ENCODE results near the gene TRIM28. TPM values are rescaled to one million over a fixed set of nuclear protein-coding genes. Genes with fewer than 3 reads are reported as not detected.

Gene TRIM28
- total RNA-seq, 2 experiments from 2014 or later, result 475 to 483 TPM

GRCh38 chr19:58553799-58554493 lies 10.1 kb downstream of the TRIM28 start:
- Mint-ChIP-seq H3K9me3 (no peaks in the 10 kb centered on the region), H3K4me3 (peak overlapping the region; percentile 90), H3K4me1 (ENCODE audit: low read depth) (peaks cover 51% of the 10 kb centered on the region), H3K27ac (peak overlapping the region; percentile 94), H3K27me3 (ENCODE audit: low read depth) (no peaks in the 10 kb centered on the region), H3K36me3 (ENCODE audit: low read depth) (peaks cover 54% of the 10 kb centered on the region)
- intact Hi-C loops (cut with micrococcal nuclease), result no loop called here
- CTCF ChIA-PET, result interaction anchor here (0.7 to 2.8 kb wide), 5 partner anchors 9 to 38 kb away, joined by 3 to 21 read pairs (median 4); partner anchors contain the start of gene ZBTB45
- DNase-seq, result no peak

- CTCF ChIA-PET, result interaction anchor here (0.5 to 2.8 kb wide), 7 partner anchors 24 to 370 kb away, joined by 3 to 21 read pairs (median 4); partner anchors contain the start of gene ZBTB45
- H3K4me3 Mint-ChIP-seq, result peak within 1 kb of the TSS; percentile 90
- peak; percentile 99 for DNase-seq
- intact Hi-C loops (cut with micrococcal nuclease), result loop anchor here (1.0 kb wide), 3 partner anchors 10 to 35 kb away; partner anchors contain the start of genes MZF1, TRIM28 and ZBTB45
- peaks cover 50% of the 10 kb centered on the region for H3K36me3 Mint-ChIP-seq (ENCODE audit: low read depth)
- peaks cover 51% of the 10 kb centered on the region for H3K4me1 Mint-ChIP-seq (ENCODE audit: low read depth)
- peak within 1 kb of the TSS; percentile 94 for H3K27ac Mint-ChIP-seq
- no peaks in the 10 kb centered on the region for H3K9me3 Mint-ChIP-seq
- H3K27me3 Mint-ChIP-seq (ENCODE audit: low read depth), result no peaks in the 10 kb centered on the region
Observed at GRCh38 chr19:58554494-58555368, 10.9 kb downstream of the TRIM28 start, which contains the start of gene CHMP2A. TSS of gene CHMP2A (minus strand) at chr19:58555105. CDS start at chr19:58554212, 893 bp downstream.

DNA sequence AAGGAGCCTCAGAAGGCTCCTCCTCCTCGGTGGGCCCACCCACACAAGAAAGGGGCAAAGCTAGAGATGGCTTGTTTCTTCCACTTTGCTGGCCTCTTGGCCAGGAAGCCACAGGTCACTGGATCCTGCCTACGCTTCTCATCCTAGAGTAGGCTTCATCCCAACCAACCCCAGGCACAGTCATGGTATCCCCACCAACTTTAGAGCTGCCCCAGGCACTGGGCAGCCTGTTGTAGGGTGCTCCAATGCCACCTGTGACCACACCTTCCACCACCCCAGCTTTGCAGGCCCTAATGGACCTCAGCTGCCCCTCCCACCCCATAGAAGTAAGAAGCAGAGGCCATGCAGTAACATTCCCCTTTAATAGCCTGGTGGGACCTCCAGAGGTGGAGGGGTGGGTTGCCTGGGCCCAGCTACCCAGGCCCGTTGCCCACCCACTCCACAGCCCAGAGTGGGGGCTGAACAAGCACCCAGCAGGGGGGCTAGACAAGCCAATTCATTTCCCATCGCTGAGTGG lies 11.6 kb downstream of the TRIM28 start:
- peak overlapping the region; percentile 94 for H3K27ac Mint-ChIP-seq
- CTCF ChIA-PET, result interaction anchor here (0.6 to 2.8 kb wide), 5 partner anchors 26 to 370 kb away, joined by 3 to 21 read pairs (median 4); partner anchors contain the start of gene ZBTB45
- H3K27me3 Mint-ChIP-seq (ENCODE audit: low read depth), result no peaks in the 10 kb centered on the region
- no peak for DNase-seq
- intact Hi-C loops (cut with micrococcal nuclease), result loop anchor here (1.0 kb wide), 3 partner anchors 11 to 36 kb away; partner anchors contain the start of genes MZF1, TRIM28 and ZBTB45
- peaks cover 48% of the 10 kb centered on the region for H3K36me3 Mint-ChIP-seq (ENCODE audit: low read depth)
- H3K9me3 Mint-ChIP-seq, result no peaks in the 10 kb centered on the region
- peak overlapping the region; percentile 90 for H3K4me3 Mint-ChIP-seq
- peaks cover 53% of the 10 kb centered on the region for H3K4me1 Mint-ChIP-seq (ENCODE audit: low read depth)

GRCh38 chr19:58555920-58556621 lies 12.2 kb downstream of the TRIM28 start:
- Mint-ChIP-seq H3K4me1 (ENCODE audit: low read depth) (peaks cover 57% of the 10 kb centered on the region), H3K27ac (peak overlapping the region; percentile 94), H3K36me3 (ENCODE audit: low read depth) (peaks cover 42% of the 10 kb centered on the region), H3K9me3 (no peaks in the 10 kb centered on the region), H3K27me3 (ENCODE audit: low read depth) (no peaks in the 10 kb centered on the region), H3K4me3 (peak overlapping the region; percentile 90)
- DNase-seq, result no peak
- CTCF ChIA-PET, result interaction anchor here (1.4 to 2.8 kb wide), 3 partner anchors 25 to 42 kb away, joined by 3 to 21 read pairs (median 14); partner anchors contain the start of gene ZBTB45
- intact Hi-C loops (cut with micrococcal nuclease), result loop anchor here (1.0 kb wide), 3 partner anchors 12 to 37 kb away; partner anchors contain the start of genes MZF1, TRIM28 and ZBTB45

GRCh38 chr19:58556622-58557220 lies 12.9 kb downstream of the TRIM28 start:
- Mint-ChIP-seq H3K36me3 (ENCODE audit: low read depth) (peaks cover 44% of the 10 kb centered on the region), H3K27me3 (ENCODE audit: low read depth) (no peaks in the 10 kb centered on the region), H3K4me1 (ENCODE audit: low read depth) (peaks cover 63% of the 10 kb centered on the region), H3K4me3 (peak overlapping the region; percentile 90), H3K27ac (peak overlapping the region; percentile 81), H3K9me3 (no peaks in the 10 kb centered on the region)
- DNase-seq, result no peak
- intact Hi-C loops (cut with micrococcal nuclease), result no loop called here
- CTCF ChIA-PET, result no interaction called here

DNA sequence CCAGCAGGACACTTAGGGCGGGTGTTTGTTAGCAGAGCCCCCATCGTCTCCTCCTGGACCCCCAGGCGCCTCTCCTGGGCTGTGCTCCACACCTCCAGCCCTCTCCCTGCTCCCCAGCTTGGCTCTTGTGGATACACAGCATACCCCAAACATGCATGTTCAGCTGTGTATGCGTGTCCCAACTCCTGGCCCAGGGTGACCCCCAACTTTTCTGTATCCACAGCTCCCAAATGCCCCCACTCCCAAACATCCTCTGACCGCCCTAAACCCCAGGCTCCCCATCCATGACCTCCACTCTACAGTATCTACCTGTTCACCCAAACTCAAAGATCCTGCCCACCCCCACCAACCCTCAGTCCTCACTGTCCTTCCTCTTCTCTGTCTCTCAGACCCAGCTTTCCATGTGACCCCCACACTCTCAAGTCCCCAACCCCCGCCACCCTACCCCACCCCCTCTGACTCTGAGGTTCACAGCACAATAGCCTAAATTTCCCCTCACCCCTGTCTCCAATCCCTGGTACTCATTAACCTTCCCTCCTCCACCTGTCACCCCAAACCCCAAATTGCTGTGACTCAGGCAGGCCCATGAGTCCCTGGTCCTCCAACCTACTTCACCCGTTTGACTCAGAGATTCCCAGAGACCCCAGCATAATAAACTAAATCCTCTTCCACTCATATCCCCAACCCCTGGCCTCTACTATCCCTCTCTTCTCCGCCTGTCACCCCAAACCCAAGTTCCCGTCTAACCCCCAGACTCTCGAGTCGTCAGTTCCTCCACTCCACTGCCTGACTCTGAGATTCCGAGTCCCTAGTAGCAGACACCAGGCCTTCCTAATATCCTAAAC lies 13.6 kb downstream of the TRIM28 start:
- Mint-ChIP-seq H3K27ac (peak overlapping the region; percentile 93), H3K27me3 (ENCODE audit: low read depth) (no peaks in the 10 kb centered on the region), H3K4me1 (ENCODE audit: low read depth) (peaks cover 67% of the 10 kb centered on the region), H3K9me3 (no peaks in the 10 kb centered on the region), H3K4me3 (peak overlapping the region; percentile 90), H3K36me3 (ENCODE audit: low read depth) (peaks cover 38% of the 10 kb centered on the region)
- intact Hi-C loops (cut with micrococcal nuclease), result loop anchor here (1.0 kb wide), 1 partner anchor 43 kb away; no protein-coding TSS in a partner anchor
- no peak for DNase-seq
- CTCF ChIA-PET, result no interaction called here

DNA sequence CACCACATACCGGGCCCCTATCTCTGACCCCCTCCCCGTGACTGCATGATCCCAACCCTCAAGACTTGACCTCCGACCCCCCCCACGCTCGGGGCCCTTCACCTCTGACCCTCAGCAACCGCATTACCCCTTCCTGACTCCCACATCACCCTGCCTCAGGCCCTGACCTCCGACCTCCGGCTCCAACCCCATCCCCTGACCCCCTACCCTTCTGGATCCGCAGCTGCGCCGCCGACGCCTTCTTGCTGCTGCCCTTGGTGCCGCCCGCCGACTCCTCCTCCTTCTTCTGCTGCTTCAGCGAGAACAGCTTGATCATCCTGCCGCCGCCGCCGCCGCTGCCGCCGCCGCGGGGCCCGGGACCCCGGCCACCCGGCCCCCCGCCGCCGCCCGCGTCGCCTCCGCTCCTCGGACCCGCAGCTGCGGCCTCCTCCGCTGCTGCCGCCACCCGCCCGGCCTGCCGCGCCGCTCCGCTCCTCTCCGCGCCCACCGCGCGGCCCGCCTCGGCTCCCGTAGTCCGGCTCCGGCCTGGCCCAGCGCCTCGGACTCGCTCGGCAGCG lies 14.3 kb downstream of the TRIM28 start, which contains the start of gene UBE2M:
Gene UBE2M (minus strand): TSS at position 546 of the 557 bp plus-strand sequence. CDS start 230 bp downstream, at position 316.
- CTCF ChIA-PET, result no interaction called here
- Mint-ChIP-seq H3K36me3 (ENCODE audit: low read depth) (peaks cover 34% of the 10 kb centered on the region), H3K27ac (peak within 1 kb of the TSS; percentile 100), H3K9me3 (no peaks in the 10 kb centered on the region), H3K4me1 (ENCODE audit: low read depth) (peaks cover 64% of the 10 kb centered on the region), H3K27me3 (ENCODE audit: low read depth) (no peaks in the 10 kb centered on the region), H3K4me3 (peak within 1 kb of the TSS; percentile 90)
- intact Hi-C loops (cut with micrococcal nuclease), result loop anchor here (1.0 kb wide), 1 partner anchor 44 kb away; no protein-coding TSS in a partner anchor
- peak; percentile 71 for DNase-seq

DNA sequence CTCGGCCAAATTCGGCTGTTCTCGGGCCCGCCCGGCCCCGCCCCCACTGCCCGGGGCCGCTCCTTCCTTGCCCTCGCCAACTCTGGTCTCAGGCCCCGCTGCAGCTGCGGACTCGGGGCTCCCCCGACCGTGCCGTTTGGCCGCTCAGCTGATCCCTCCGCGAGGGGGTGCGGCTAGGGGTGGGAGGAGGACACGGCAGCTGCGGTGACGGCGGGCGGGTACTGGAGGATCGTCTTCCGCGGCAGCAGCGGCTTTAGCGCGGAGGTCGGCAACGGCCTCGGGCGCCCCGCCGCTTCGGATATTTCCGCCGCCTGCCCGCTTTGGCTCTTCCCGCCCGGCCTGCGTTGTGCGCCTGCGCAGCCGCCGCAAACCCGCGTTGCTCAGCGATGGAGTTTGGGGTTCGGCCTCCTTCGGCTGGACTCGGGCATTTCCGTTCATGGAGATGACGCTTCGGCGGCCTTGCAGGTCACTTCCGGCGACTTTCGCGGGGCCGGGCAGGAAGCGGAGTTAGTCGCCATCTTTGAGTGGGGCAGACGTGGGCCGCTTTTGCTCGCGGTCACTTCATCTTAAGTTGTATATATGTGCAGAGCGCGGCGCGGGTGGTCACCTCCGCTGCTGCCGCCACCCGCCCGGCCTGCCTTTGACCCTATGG lies 14.9 kb downstream of the TRIM28 start:
- Mint-ChIP-seq H3K27me3 (ENCODE audit: low read depth) (no peaks in the 10 kb centered on the region), H3K9me3 (no peaks in the 10 kb centered on the region), H3K4me3 (peak overlapping the region; percentile 90), H3K36me3 (ENCODE audit: low read depth) (peaks cover 37% of the 10 kb centered on the region), H3K27ac (peak overlapping the region; percentile 100), H3K4me1 (ENCODE audit: low read depth) (peaks cover 66% of the 10 kb centered on the region)
- CTCF ChIA-PET, result no interaction called here
- intact Hi-C loops (cut with micrococcal nuclease), result loop anchor here (1.0 kb wide), 5 partner anchors 14 to 177 kb away; partner anchors contain the start of genes MZF1, TRIM28 and ZNF837
- DNase-seq, result peak; percentile 100

DNA sequence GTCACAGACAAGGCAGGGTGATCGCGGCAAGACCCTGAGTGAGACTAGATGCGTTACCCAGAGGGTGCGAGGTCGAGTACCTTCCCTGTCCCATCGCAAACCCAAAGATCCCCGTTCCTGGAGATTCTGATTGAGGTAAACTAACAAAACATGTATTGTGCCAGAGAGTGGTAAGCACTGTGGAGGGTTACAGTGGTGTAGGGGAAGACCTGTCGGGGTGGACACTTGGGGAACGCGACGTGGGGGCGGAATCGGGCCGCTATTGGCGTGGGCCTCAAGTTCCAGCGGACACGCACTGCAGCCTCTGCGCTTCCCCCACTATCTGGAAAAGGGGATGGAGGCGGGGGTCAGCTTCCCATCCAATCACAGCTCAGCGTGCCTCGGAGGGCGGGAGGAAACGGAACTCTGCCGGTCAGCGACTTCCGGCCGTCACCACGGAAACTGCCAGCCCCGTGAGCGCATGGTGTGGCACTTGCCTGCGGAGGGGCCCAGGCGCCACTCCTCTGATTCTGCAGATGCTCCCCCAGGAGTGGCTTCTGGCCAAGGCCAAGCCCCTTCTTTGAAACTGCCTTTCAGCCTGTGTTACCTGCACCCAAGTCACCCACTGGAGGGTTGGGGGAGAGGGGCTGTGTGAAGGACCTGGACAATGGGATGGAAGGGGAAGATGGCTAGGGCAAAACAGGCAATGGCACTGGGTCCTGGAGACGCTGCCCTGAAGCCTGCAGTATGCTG lies 15.6 kb downstream of the TRIM28 start:
- DNase-seq, result peak; percentile 87
- Mint-ChIP-seq H3K36me3 (ENCODE audit: low read depth) (peaks cover 36% of the 10 kb centered on the region), H3K4me3 (peak overlapping the region; percentile 90), H3K4me1 (ENCODE audit: low read depth) (peaks cover 63% of the 10 kb centered on the region), H3K27me3 (ENCODE audit: low read depth) (no peaks in the 10 kb centered on the region), H3K9me3 (no peaks in the 10 kb centered on the region), H3K27ac (peak overlapping the region; percentile 100)
- intact Hi-C loops (cut with micrococcal nuclease), result loop anchor here (1.0 kb wide), 4 partner anchors 14 to 178 kb away; partner anchors contain the start of genes MZF1, TRIM28 and ZNF837
- CTCF ChIA-PET, result interaction anchor here (0.6 kb wide), 1 partner anchor 40 kb away, joined by 4 read pairs; the partner anchor contains the start of gene ZBTB45

Data from activated naive CD4-positive, alpha-beta T cell treated with anti-CD3 and anti-CD28 coated beads for 36 hours (primary cell).